PC-3 (cell line): Measurements from ENCODE around the gene MPO. TPM values are rescaled to one million over a fixed set of nuclear protein-coding genes. Genes with fewer than 3 reads are reported as not detected.

ENCODE experiments used
- ATAC-seq: fragments of 200-7000 bp; cut with Tn5 transposase; 2 replicates; pipeline ENCODE4 v1.9.1; 2020; ENCODE audit warnings: mild to moderate bottlenecking, moderate library complexity
- BruUV-seq: library from RNA; stranded (reverse); fragments of 400-500 nt; replicated peaks from 2 replicates; lab custom pipeline; 2021; lab: Mats Ljungman, UMichigan
- CTCF ChIA-PET: fragments of 300-600 bp; sonication (Branson Sonifier 250); formaldehyde crosslinking; loops from one replicate; lab custom pipeline; 2022; ENCODE audit warnings: antibody characterized with exemption; lab: Charles Lee
- POLR2A ChIA-PET: fragments of 300-600 bp; sonication (Branson Sonifier 250); formaldehyde crosslinking; loops from one replicate; lab custom pipeline; 2022; ENCODE audit warnings: antibody characterized with exemption; ENCODE audit not compliant: unreplicated experiment; lab: Charles Lee
- DNase-seq: peaks from one replicate; pipeline ENCODE4 v3.0.0-alpha.2; 2015
- H2AFZ ChIP-seq: fragments of 300-600 bp; sonication (generic); 2 replicates; pipeline ENCODE4 v1.6.0; 2016; ENCODE audit warnings: antibody characterized with exemption, low read length
- H3F3A ChIP-seq: fragments of 300-600 bp; sonication (generic); one replicate; pipeline ENCODE4 v1.6.0; 2017; ENCODE audit warnings: antibody characterized with exemption, low read length, control low read depth, mild to moderate bottlenecking; ENCODE audit not compliant: unreplicated experiment
- H3K27ac ChIP-seq: fragments of 300-600 bp; sonication (generic); 2 replicates; pipeline ENCODE4 v1.5.1; 2016; ENCODE audit warnings: mild to moderate bottlenecking, low read length
- H3K27me3 ChIP-seq: fragments of 300-600 bp; sonication (generic); 2 replicates; pipeline ENCODE4 v1.6.1; 2016; ENCODE audit warnings: low read length, mixed read lengths
- H3K36me3 ChIP-seq: fragments of 300-600 bp; sonication (generic); 2 replicates; pipeline ENCODE4 v1.6.1; 2016; ENCODE audit warnings: low read depth, mixed run types, low read length, mixed read lengths
- H3K4me1 ChIP-seq: fragments of 300-600 bp; sonication (generic); 2 replicates; pipeline ENCODE4 v1.5.1; 2016; ENCODE audit warnings: low read length; ENCODE audit not compliant: insufficient read depth
- H3K4me2 ChIP-seq: fragments of 300-600 bp; sonication (generic); 2 replicates; pipeline ENCODE4 v1.6.0; 2016; ENCODE audit warnings: low read length
- H3K4me3 ChIP-seq: fragments of 300-600 bp; sonication (generic); 2 replicates; pipeline ENCODE4 v1.5.1; 2016; ENCODE audit warnings: mild to moderate bottlenecking, low read length, mixed read lengths
- H3K79me2 ChIP-seq: fragments of 300-600 bp; sonication (generic); 2 replicates; pipeline ENCODE4 v1.6.1; 2017; ENCODE audit warnings: low read length, mixed read lengths
- H3K9ac ChIP-seq: fragments of 300-600 bp; sonication (generic); 2 replicates; pipeline ENCODE4 v1.6.0; 2016; ENCODE audit warnings: mild to moderate bottlenecking, low read length
- H3K9me2 ChIP-seq: fragments of 300-600 bp; sonication (generic); replicated peaks from 2 replicates; pipeline ENCODE4 v1.6.1; 2016; ENCODE audit warnings: mixed run types, low read length, mixed read lengths
- H3K9me3 ChIP-seq: fragments of 300-600 bp; sonication (generic); 2 replicates; pipeline ENCODE4 v1.6.1; 2016; ENCODE audit warnings: low read length, mixed read lengths
- H4K20me1 ChIP-seq: fragments of 300-600 bp; sonication (generic); 2 replicates; pipeline ENCODE4 v1.6.1; 2016; ENCODE audit warnings: low read length, mixed read lengths
- EZH2 ChIP-seq: fragments of 300-600 bp; sonication (generic); IDR thresholded peaks from one replicate; pipeline ENCODE4 v1.6.1; 2017; ENCODE audit warnings: antibody characterized with exemption, mild to moderate bottlenecking, low read length; ENCODE audit not compliant: unreplicated experiment
- EZH2phosphoT487 ChIP-seq: fragments of 300-600 bp; sonication (generic); IDR thresholded peaks from 2 replicates; pipeline ENCODE4 v1.6.1; 2018; ENCODE audit warnings: mild to moderate bottlenecking, antibody characterized with exemption, low read length, borderline replicate concordance
- intact Hi-C: fragments of 100-400 bp; cut with micrococcal nuclease; formaldehyde crosslinking; loops from 2 replicates; pipeline ENCODE4 v1.9.0; 2023
- total RNA-seq: library from RNA; depleted of rRNA; stranded (reverse); fragments of >200 nt; gene quantifications from 2 replicates; pipeline ENCODE4 v1.2.3, GENCODE V29; 2014
- TF ChIP-seq, protein P1 (sequence below): fragments of 300-600 bp; sonication (generic); conservative IDR thresholded peaks from 2 replicates; pipeline ENCODE4 v1.5.1; 2017; ENCODE audit warnings: antibody characterized with exemption, low read depth, mild to moderate bottlenecking, low read length

The MPO gene
- total RNA-seq, 1 experiment from 2014 or later = not detected

DNA sequence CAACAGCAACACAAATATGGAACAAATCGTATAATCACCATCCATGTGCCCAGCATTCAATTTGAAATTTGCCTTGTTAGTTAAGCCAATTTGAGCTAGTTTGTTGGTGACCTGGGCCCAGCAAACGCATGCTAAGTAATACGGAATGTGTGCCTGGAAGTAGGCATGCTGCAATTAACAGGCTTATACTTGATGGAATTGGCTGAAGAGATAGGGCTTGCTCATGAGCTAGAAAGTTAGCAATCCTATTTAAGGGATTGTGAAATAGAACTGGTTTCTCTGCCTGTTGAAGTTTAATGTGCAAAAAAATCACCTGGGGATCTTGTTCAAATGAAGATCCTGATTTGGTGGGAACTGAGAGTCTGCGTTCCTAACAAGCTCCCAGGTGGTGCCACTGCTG lies 50.9 kb downstream of the MPO start:
- no peak overlapping the region for H2AFZ ChIP-seq
- H3K4me2 ChIP-seq = no peak overlapping the region
- H3K9me2 ChIP-seq = no peaks in the 10 kb centered on the region
- no TSS peak for BruUV-seq
- intact Hi-C loops = no loop called here
- no peaks in the 10 kb centered on the region for H3K36me3 ChIP-seq
- H3K9me3 ChIP-seq = no peaks in the 10 kb centered on the region
- no peak overlapping the region for H3K9ac ChIP-seq
- H3K79me2 ChIP-seq = no peaks in the 10 kb centered on the region
- TF ChIP-seq, protein P1, sequence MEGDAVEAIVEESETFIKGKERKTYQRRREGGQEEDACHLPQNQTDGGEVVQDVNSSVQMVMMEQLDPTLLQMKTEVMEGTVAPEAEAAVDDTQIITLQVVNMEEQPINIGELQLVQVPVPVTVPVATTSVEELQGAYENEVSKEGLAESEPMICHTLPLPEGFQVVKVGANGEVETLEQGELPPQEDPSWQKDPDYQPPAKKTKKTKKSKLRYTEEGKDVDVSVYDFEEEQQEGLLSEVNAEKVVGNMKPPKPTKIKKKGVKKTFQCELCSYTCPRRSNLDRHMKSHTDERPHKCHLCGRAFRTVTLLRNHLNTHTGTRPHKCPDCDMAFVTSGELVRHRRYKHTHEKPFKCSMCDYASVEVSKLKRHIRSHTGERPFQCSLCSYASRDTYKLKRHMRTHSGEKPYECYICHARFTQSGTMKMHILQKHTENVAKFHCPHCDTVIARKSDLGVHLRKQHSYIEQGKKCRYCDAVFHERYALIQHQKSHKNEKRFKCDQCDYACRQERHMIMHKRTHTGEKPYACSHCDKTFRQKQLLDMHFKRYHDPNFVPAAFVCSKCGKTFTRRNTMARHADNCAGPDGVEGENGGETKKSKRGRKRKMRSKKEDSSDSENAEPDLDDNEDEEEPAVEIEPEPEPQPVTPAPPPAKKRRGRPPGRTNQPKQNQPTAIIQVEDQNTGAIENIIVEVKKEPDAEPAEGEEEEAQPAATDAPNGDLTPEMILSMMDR = no peak
- H4K20me1 ChIP-seq = no peaks in the 10 kb centered on the region
- ATAC-seq = no peak
- no peak overlapping the region for H3K4me3 ChIP-seq
- no peaks in the 10 kb centered on the region for H3F3A ChIP-seq
- ChIA-PET CTCF (no interaction called here), POLR2A (no interaction called here)
- DNase-seq = no peak
- H3K4me1 ChIP-seq = peaks cover 7% of the 10 kb centered on the region; the same call in 1 of the 2 replicates
- H3K27ac ChIP-seq = no peak overlapping the region
- H3K27me3 ChIP-seq = peaks cover 17% of the 10 kb centered on the region

DNA sequence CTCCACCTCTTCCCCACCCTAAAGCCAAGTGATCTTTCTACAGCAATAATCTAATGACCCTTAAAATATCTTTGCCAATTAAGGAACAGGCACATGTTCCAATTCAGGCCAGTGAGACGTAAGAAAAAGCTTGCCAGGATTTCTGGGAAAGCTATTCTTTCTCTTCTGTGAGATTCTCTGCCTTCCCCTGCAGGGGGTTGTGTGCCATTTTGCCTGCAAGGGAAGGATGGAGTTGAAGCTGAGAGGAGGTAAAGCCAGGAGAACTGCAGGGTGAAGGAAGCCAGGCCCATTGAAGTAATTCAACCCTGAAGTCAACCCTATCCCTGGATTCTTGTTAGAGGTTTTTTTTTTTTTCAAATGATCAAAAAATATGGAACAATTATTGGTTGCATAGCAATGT lies 51.4 kb downstream of the MPO start:
- TF ChIP-seq, protein P1 = no peak
- TF ChIP-seq EZH2 = no peak
- no peak for TF ChIP-seq EZH2phosphoT487
- Histone ChIP-seq H3K27me3 (peaks cover 12% of the 10 kb centered on the region; the same call in 1 of the 2 replicates), H3K4me1 (peaks cover 10% of the 10 kb centered on the region), H3K36me3 (no peaks in the 10 kb centered on the region), H3K9me3 (no peaks in the 10 kb centered on the region), H3K4me3 (no peak overlapping the region), H3K9ac (no peak overlapping the region), H3K79me2 (no peaks in the 10 kb centered on the region), H2AFZ (no peak overlapping the region), H3K27ac (no peak overlapping the region), H3K9me2 (no peaks in the 10 kb centered on the region), H4K20me1 (no peaks in the 10 kb centered on the region), H3K4me2 (no peak overlapping the region), H3F3A (no peaks in the 10 kb centered on the region)
- intact Hi-C loops = no loop called here
- POLR2A ChIA-PET = no interaction called here
- no TSS peak for BruUV-seq
- ATAC-seq = no peak
- no peak for DNase-seq
- CTCF ChIA-PET = no interaction called here

DNA sequence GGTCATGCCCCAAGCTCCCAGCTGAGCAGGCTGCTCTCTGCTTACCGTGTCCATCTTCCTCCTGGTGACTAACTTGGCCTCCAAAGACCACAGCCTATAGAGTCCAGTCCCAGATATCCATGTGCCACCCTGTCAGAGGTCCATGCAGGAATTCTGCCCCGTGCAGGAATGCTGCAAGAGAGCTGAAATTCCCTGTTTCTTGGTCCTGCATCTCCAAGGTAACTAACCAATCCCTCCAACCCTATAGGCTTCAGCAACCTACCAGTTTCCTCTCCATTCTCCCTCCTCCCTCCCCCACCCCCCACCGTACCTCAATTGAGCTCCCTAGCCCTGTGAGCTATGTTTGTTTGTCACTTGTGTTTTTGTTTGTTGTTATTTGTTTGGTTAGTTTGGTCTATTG lies 52.1 kb downstream of the MPO start:
- no peaks in the 10 kb centered on the region for H3K9me2 ChIP-seq
- ChIA-PET POLR2A (no interaction called here), CTCF (no interaction called here)
- BruUV-seq = no TSS peak
- H3K4me1 ChIP-seq = peaks cover 17% of the 10 kb centered on the region
- H3K9ac ChIP-seq = no peak overlapping the region
- ATAC-seq (no peak), DNase-seq (no peak)
- H3K36me3 ChIP-seq = no peaks in the 10 kb centered on the region
- H3K9me3 ChIP-seq = no peaks in the 10 kb centered on the region
- no peaks in the 10 kb centered on the region for H3K79me2 ChIP-seq
- H3F3A ChIP-seq = no peaks in the 10 kb centered on the region
- no peak overlapping the region for H2AFZ ChIP-seq
- H3K27me3 ChIP-seq = peaks cover 9% of the 10 kb centered on the region; the same call in 1 of the 2 replicates
- no peak overlapping the region for H3K4me3 ChIP-seq
- intact Hi-C loops = no loop called here
- no peak overlapping the region for H3K27ac ChIP-seq
- no peak for TF ChIP-seq EZH2
- TF ChIP-seq, protein P1 = no peak
- no peak for TF ChIP-seq EZH2phosphoT487
- H3K4me2 ChIP-seq = no peak overlapping the region
- no peaks in the 10 kb centered on the region for H4K20me1 ChIP-seq
